ENCODE results near the gene HNMT.

Gene HNMT

GRCh38 chr2:138012082-138012481 is 47.8 kb downstream of the HNMT start:
- DNase-seq (ENCODE audit: low read depth in 2 of 2), result no peak

GRCh38 chr2:138012968-138013367 is 48.7 kb downstream of the HNMT start:
- DNase-seq (ENCODE audit: low read depth in 2 of 2), result no peak

- DNase-seq (ENCODE audit: low read depth in 2 of 2), result no peak
Observed at GRCh38 chr2:138013639-138014038, 49.4 kb downstream of the HNMT start.

DNA sequence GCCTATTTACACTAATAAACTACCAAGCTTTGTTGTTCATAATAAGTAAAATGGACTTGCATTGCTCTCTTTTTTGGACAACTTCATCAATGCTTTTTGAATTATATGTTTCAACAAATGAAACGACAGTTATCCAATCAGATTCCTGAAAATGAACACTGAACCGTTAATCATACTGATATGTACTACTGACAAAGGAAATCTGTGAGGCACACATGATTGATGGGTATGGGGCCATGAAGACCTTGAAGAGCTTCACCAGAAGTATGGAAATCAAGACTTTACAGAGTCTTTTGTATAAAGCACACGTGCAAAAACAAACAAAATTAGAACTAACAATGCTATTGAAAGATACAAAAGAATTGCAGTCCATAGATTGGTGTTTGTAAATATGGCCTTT is 51.2 kb downstream of the HNMT start:
- no peak for DNase-seq (ENCODE audit: low read depth in 2 of 2)

GRCh38 chr2:138016351-138017087 is 52.2 kb downstream of the HNMT start:
- DNase-seq (ENCODE audit: low read depth in 2 of 2), result no peak

DNA sequence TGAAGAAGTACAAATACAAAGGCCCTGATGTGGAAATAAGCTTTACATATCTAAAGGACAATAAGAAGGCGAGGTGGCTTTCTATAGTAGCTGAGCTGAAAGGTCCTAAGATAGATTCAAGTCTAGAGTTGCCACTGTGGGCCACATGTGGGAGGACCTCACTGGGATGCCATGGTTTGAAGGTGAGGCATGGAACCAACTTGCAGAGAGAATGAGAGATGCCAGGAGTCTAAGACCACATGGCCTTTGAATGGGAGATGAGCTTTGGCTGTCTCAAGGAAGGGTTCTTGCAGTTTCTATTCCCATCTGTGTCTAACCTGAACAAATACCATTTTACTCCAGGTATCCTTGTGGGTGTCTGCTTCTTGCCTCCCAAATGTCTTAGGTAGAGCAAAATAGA is 53.6 kb downstream of the HNMT start:
- DNase-seq (ENCODE audit: low read depth in 2 of 2), result no peak

GRCh38 chr2:138018866-138019688 is 54.8 kb downstream of the HNMT start:
- DNase-seq (ENCODE audit: low read depth in 2 of 2), result no peak

GRCh38 chr2:138020432-138020831 is 56.2 kb downstream of the HNMT start:
- DNase-seq (ENCODE audit: low read depth in 2 of 2), result no peak

- no peak for DNase-seq (ENCODE audit: low read depth in 2 of 2)
Observed at GRCh38 chr2:138021154-138021553, 56.9 kb downstream of the HNMT start.

- no peak for DNase-seq (ENCODE audit: low read depth in 2 of 2)
Observed at GRCh38 chr2:138023298-138023697, 59.0 kb downstream of the HNMT start.

- DNase-seq (ENCODE audit: low read depth in 2 of 2), result no peak
Observed at GRCh38 chr2:138023976-138024375, 59.7 kb downstream of the HNMT start.

- no peak for DNase-seq (ENCODE audit: low read depth in 2 of 2)
Observed at GRCh38 chr2:138026111-138027020, 62.1 kb downstream of the HNMT start.

DNA sequence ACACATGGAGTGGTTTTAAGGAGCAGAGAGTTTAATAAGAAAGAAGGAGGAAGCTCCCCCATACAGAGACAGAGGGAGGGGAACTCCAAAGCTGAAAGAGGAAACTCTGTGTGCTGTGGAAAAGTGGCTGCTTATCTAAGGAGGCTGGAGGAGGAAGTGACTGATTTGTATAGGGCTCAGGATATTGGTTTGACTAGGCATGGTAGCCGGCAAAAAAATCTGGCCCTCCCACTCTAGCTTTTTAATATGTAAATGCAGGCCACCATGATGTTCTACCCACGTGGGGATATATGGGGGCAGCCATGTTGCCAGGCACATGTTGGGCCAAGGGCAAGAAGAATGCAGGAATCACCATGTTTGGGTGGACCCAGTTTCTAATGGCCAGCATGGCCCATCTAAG is 64.3 kb downstream of the HNMT start:
- DNase-seq (ENCODE audit: low read depth in 2 of 2), result no peak

GRCh38 chr2:138029276-138029675 is 65.0 kb downstream of the HNMT start:
- DNase-seq (ENCODE audit: low read depth in 2 of 2), result no peak

DNA sequence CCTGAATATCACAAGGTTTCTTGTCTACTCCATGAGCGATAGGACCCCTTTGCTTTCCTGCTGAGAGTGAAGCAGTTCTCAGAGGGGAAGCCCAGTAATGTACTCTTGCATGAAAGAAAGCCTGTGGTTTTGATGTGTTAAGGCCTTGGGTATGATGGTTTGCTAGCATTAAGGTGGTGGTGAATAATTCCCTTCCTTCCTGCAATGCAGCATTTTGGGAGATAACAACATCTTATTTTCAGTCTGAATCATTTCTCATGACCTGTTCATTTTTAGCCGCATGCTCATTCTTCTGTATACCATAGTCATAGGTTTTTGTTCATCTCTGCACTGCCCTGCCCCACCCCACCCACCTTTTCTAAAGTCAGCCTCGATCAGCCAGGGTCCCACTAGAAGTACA is 66.2 kb downstream of the HNMT start:
- DNase-seq (ENCODE audit: low read depth in 2 of 2), result no peak

- DNase-seq (ENCODE audit: low read depth in 2 of 2), result no peak
Observed at GRCh38 chr2:138032334-138032733, 68.1 kb downstream of the HNMT start.

DNA sequence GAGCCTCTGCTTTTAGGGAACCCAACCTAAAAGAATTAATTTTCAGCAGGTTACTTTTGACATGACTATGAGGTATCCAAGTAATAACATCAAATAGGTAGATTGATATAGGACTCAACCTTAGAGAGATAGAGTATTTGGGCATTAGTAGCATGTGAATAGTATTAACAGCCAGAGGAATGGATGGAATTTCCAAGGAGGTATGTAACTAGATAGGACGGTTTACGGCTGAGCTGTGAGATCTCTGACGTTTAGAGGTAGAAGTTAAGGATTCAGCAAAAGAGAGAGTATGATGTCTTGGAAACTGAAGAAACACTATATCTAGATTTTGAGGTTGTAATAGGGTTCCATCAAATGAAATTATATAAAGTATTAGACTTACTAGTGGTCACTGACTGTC is 70.3 kb downstream of the HNMT start:
- no peak for DNase-seq (ENCODE audit: low read depth in 2 of 2)

GRCh38 chr2:138035608-138036217 is 71.4 kb downstream of the HNMT start:
- DNase-seq (ENCODE audit: low read depth in 2 of 2), result no peak

- DNase-seq (ENCODE audit: low read depth in 2 of 2), result no peak
Observed at GRCh38 chr2:138036522-138036921, 72.2 kb downstream of the HNMT start.

- DNase-seq (ENCODE audit: low read depth in 2 of 2), result no peak
Observed at GRCh38 chr2:138037090-138037489, 72.8 kb downstream of the HNMT start.

DNA sequence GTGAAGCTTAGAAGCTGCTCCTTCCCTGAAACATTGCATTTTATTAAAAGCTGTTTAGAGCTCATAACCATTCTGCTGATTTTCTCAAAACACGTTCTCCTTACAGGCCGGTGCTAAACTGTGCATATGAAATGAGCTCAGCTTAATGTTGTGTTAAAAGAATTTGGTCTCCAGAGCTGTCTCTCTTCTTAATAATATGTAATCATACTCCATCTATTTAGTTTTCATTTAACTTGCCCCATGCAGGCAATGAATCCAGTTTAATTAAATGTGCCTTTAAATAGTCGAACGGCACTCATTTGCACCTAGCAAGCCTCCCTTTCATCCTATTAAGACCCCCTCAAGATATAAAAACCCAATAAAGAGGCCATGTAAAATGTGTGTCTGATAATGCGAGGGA is 76.3 kb downstream of the HNMT start:
- DNase-seq (ENCODE audit: low read depth in 2 of 2), result no peak

DNA sequence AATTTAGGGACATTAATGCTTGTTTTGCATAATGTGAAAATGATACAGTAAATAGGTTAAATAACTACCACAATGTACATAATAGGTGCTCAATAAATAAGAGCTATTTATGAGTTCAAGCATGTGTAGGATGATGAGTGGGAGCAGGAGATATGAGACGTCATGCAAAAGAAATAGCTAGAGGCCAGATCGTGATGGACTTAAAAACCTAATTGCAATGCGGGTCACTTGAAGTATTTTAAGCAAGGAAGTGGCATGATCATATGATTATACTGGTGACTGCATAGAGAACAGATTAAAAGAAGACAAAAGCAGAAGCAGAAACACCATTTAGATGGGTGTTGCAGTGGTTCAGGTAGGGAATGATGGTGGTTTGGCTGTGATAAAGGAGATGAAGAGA is 78.0 kb downstream of the HNMT start:
- no peak for DNase-seq (ENCODE audit: low read depth in 2 of 2)
